AG04449 (cell line): ENCODE measurements around the gene ZNF514.
A peak's percentile ranks its signal among the peaks of the same experiment; 100 is the strongest.

Experiments
- CTCF ChIA-PET: fragments of 350-600 bp; formaldehyde crosslinking; extraction: SDS; loops from one replicate; lab custom pipeline; 2021; ENCODE audit warnings: antibody characterized with exemption; lab: Yijun Ruan, JAX
- POLR2A ChIA-PET: fragments of 400-600, 350-600 bp; formaldehyde crosslinking; extraction: SDS; loops from one replicate; lab custom pipeline; 2020; ENCODE audit warnings: antibody characterized with exemption, inconsistent platforms; lab: Yijun Ruan, JAX
- DNase-seq: peaks from one replicate; pipeline ENCODE4 v3.0.0-alpha.2; 2010; ENCODE audit warnings: low read depth, low spot score
- H3K4me3 ChIP-seq: 2 replicates; pipeline ENCODE4 v1.5.1; 2011; ENCODE audit warnings: low read depth, mild to moderate bottlenecking, control low read depth, low read length
- TF ChIP-seq, protein P1 (sequence below): IDR thresholded peaks from one replicate; pipeline ENCODE4 v1.5.1; 2011; ENCODE audit warnings: mild to moderate bottlenecking, moderate library complexity, low read length, control low read depth, inconsistent platforms; ENCODE audit not compliant: insufficient read depth; ENCODE audit errors: missing control alignments

Gene ZNF514

DNA sequence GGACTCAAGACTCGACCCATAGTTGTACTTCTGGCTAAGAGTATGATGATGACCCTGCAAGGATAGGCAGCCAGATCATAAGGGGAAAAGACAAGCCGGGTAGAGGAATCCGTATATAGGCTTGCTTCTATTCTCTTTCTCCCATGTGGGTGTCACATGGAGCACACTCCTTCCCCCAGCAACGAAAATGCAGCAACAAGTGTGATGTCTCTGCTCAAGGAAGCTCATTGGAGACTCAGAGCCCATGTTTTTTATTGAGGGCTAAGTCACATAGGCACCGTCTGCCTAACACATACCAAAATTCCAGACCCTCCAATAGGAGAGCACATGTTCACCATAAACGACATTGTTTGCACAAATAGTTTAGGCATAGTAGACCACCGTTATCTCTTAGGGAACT is 12.3 kb upstream of the ZNF514 start:
- ChIA-PET POLR2A (no interaction called here), CTCF (no interaction called here)
- no peak overlapping the region for H3K4me3 ChIP-seq
- TF ChIP-seq, protein P1, sequence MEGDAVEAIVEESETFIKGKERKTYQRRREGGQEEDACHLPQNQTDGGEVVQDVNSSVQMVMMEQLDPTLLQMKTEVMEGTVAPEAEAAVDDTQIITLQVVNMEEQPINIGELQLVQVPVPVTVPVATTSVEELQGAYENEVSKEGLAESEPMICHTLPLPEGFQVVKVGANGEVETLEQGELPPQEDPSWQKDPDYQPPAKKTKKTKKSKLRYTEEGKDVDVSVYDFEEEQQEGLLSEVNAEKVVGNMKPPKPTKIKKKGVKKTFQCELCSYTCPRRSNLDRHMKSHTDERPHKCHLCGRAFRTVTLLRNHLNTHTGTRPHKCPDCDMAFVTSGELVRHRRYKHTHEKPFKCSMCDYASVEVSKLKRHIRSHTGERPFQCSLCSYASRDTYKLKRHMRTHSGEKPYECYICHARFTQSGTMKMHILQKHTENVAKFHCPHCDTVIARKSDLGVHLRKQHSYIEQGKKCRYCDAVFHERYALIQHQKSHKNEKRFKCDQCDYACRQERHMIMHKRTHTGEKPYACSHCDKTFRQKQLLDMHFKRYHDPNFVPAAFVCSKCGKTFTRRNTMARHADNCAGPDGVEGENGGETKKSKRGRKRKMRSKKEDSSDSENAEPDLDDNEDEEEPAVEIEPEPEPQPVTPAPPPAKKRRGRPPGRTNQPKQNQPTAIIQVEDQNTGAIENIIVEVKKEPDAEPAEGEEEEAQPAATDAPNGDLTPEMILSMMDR = no peak
- DNase-seq = no peak

GRCh38 chr2:95166065-95166763 is 6.6 kb upstream of the ZNF514 start:
- peak overlapping the region; percentile 100 for H3K4me3 ChIP-seq
- ChIA-PET POLR2A (interaction anchor here (1.2 kb wide), 1 partner anchor 44 kb away, joined by 7 read pairs; the partner anchor contains the start of gene MRPS5), CTCF (interaction anchor here (1.0 to 1.2 kb wide), 2 partner anchors 24 to 40 kb away, joined by 3 to 4 read pairs; no protein-coding TSS in a partner anchor)
- DNase-seq = no peak
- TF ChIP-seq, protein P1 = no peak

DNA sequence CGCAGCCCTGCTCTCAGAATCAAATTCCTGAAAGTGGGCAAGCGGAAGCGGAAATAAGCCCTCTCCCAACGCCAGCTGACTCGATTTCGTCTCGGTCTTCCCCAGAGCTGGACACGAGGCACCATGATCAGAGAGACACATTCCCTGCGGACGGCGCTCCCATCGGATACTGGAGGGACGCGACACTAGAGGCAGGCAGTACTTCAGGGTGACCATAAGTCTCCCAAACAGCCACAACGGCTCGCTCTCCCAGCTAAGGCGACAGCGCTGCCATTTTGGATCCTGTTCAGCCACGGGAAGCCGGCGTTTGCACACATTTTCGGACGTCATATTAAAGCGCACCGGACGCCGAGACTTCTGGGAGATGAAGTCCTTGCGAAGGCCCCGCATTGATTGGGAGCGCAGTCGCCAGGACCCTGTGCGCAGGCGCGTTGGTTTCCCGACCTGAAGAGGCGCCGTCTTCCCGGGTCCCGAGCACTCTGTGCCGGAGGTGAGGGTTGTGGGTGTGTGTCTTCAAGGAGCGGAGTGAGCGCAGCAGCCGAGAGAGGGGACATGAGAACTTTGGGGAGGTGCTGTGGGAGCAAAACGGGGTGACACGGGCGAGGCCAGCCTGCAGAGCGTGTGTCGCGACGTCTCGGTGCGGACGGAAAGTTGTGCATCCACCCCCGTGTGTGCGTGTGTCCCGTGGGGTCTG is 5.9 kb upstream of the ZNF514 start, which contains the start of gene ZNF2:
Gene ZNF2 (plus strand): TSS at position 439 of the 694 bp plus-strand sequence. CDS start 10,418 bp downstream, outside the sequence.
- DNase-seq = peak; percentile 82
- POLR2A ChIA-PET = interaction anchor here (1.2 kb wide), 1 partner anchor 44 kb away, joined by 7 read pairs; the partner anchor contains the start of gene MRPS5
- TF ChIP-seq, protein P1 = no peak
- peak within 1 kb of the TSS; percentile 100 for H3K4me3 ChIP-seq
- CTCF ChIA-PET = interaction anchor here (1.0 kb wide), 2 partner anchors 25 to 50 kb away, joined by 3 read pairs; no protein-coding TSS in a partner anchor

- ChIA-PET POLR2A (interaction anchor here (1.2 kb wide), 1 partner anchor 43 kb away, joined by 7 read pairs; the partner anchor contains the start of gene MRPS5), CTCF (interaction anchor here (1.0 kb wide), 1 partner anchor 49 kb away, joined by 3 read pairs; no protein-coding TSS in a partner anchor)
- no peak for DNase-seq
- TF ChIP-seq, protein P1 = no peak
- peak overlapping the region; percentile 100 for H3K4me3 ChIP-seq
Measured at GRCh38 chr2:95165030-95165370, 5.4 kb upstream of the ZNF514 start.

GRCh38 chr2:95158891-95159619 is 593 bp downstream of the ZNF514 start:
- ChIA-PET POLR2A (interaction anchor here (0.7 kb wide), 1 partner anchor 38 kb away, joined by 3 read pairs; the partner anchor contains the start of gene MRPS5), CTCF (interaction anchor here (1.0 to 1.1 kb wide), 3 partner anchors 15 to 37 kb away, joined by 3 read pairs; no protein-coding TSS in a partner anchor)
- DNase-seq = no peak
- TF ChIP-seq, protein P1 = no peak
- H3K4me3 ChIP-seq = peak overlapping the region; percentile 78
